Stomach (tissue), 4 donors: Measurements from ENCODE around the gene CDK1.

Experiments
- CTCF ChIP-seq, 7 experiments: fragments of 450-650 bp in 4 of 7; fragments of 200-600 bp in 3 of 7; sonication (generic) in 3 of 7; IDR thresholded peaks; one replicate each; pipeline ENCODE4 v1.5.1; 2016 to 2019; ENCODE audit warnings: antibody characterized with exemption in 7 of 7, control low read depth in 2 of 7, mild to moderate bottlenecking in 1 of 7
- EP300 ChIP-seq: sonication (generic); formaldehyde crosslinking; IDR thresholded peaks from one replicate; pipeline ENCODE4 v1.6.1; 2017; ENCODE audit warnings: antibody characterized with exemption
- POLR2A ChIP-seq, 4 donors: fragments of 450-650 bp; IDR thresholded peaks; one replicate each; pipeline ENCODE4 v1.6.1; 2016; ENCODE audit warnings: antibody characterized with exemption in 4 of 4, control low read depth in 2 of 4, mild to moderate bottlenecking in 1 of 4, moderate library complexity in 1 of 4

GRCh38 chr10:60828489-60828852, 50.2 kb downstream of the CDK1 start:
- TF ChIP-seq EP300 (no peak), CTCF (IDR thresholded peaks at IDR 0.05) (no peak), POLR2A (IDR thresholded peaks at IDR 0.05) (no peak)
